ENCODE measurements around the gene UNCX. TPM values are rescaled to one million over a fixed set of nuclear protein-coding genes. Genes with fewer than 3 reads are reported as not detected.

The UNCX gene
- total and polyA plus RNA-seq, 2 experiments from 2014 or later: not detected

GRCh38 chr7:1275451-1276381 lies 43.0 kb downstream of the UNCX start:
- Histone ChIP-seq H3F3A (replicated peaks; ENCODE audit: low read depth) (no peaks in the 10 kb centered on the region), H3K4me3 (no peak overlapping the region), H3K36me3 (ENCODE audit: insufficient read depth) (no peaks in the 10 kb centered on the region), H4K20me1 (replicated peaks; ENCODE audit: insufficient read depth) (no peaks in the 10 kb centered on the region), H3K27me3 (ENCODE audit: insufficient read depth) (no peaks in the 10 kb centered on the region), H2AFZ (no peak overlapping the region), H3K27ac (ENCODE audit: low read depth) (no peak overlapping the region), H3K79me2 (replicated peaks; ENCODE audit: insufficient read depth) (no peaks in the 10 kb centered on the region), H3K4me1 (ENCODE audit: insufficient read depth) (no peaks in the 10 kb centered on the region), H3K4me2 (no peak overlapping the region), H3K9me2 (ENCODE audit: insufficient read depth) (no peaks in the 10 kb centered on the region)
- Mint-ChIP-seq H3K9me3 (peaks cover 31% of the 10 kb centered on the region), H3K27ac (no peak overlapping the region), H3K4me1 (no peaks in the 10 kb centered on the region; the same call in 2 of the 3 replicates), H3K36me3 (ENCODE audit: low read depth) (peaks cover 4% of the 10 kb centered on the region), H3K27me3 (ENCODE audit: insufficient read depth, low read depth, poor library complexity) (peaks cover 12% of the 10 kb centered on the region), H3K4me3 (no peak overlapping the region)
- TF ChIP-seq EZH2 (IDR thresholded peaks at IDR 0.05; ENCODE audit: low read depth, unreplicated experiment) (no peak), JUNB (IDR thresholded peaks at IDR 0.05; ENCODE audit: unreplicated experiment) (no peak), POLR2AphosphoS5 (IDR thresholded peaks at IDR 0.05; ENCODE audit: low read depth) (no peak), ZNF114 (CRISPR knock-in tag; IDR thresholded peaks at IDR 0.05) (no peak), STAT1 (IDR thresholded peaks at IDR 0.05; ENCODE audit: unreplicated experiment) (no peak), ZNF462 (CRISPR knock-in tag; IDR thresholded peaks at IDR 0.05) (no peak), CREB1 (CRISPR knock-in tag; IDR thresholded peaks at IDR 0.05; ENCODE audit: low read depth) (no peak), EZH2phosphoT487 (IDR thresholded peaks at IDR 0.05; ENCODE audit: unreplicated experiment) (no peak), REST (IDR thresholded peaks at IDR 0.05; ENCODE audit: unreplicated experiment) (no peak), ETS1 (IDR thresholded peaks at IDR 0.05) (no peak), NANOG (IDR thresholded peaks at IDR 0.05; ENCODE audit: borderline replicate concordance) (no peak), CTCF (conservative IDR thresholded peaks at IDR 0.05; ENCODE audit: low read depth in 2 of 2) (no peak), ZNF331 (CRISPR knock-in tag; IDR thresholded peaks at IDR 0.05; ENCODE audit: low read depth) (no peak)
- DNase-seq (ENCODE audit: low spot score) (no peak), ATAC-seq (no peak)
